Brain microvascular endothelial cell (primary cell): Measurements from ENCODE around the gene ELOVL1.

Experiments used
- DNase-seq: peaks from one replicate; pipeline ENCODE4 v3.0.0-alpha.2; 2020
- H3K27ac ChIP-seq: fragments of 250-450 bp; sonication (Bioruptor Pico); 2 replicates; pipeline ENCODE4 v1.5.1; 2020; ENCODE audit warnings: mild to moderate bottlenecking, moderate library complexity
- H3K27me3 ChIP-seq: fragments of 250-450 bp; sonication (Bioruptor Pico); replicated peaks from 2 replicates; pipeline ENCODE4 v1.5.1; 2020; ENCODE audit warnings: mild to moderate bottlenecking
- H3K36me3 ChIP-seq: fragments of 250-450 bp; sonication (Bioruptor Pico); replicated peaks from 2 replicates; pipeline ENCODE4 v1.5.1; 2020; ENCODE audit warnings: mild to moderate bottlenecking
- H3K4me3 ChIP-seq: 2 replicates; pipeline ENCODE4 v1.5.1; 2011; ENCODE audit warnings: low read depth, mild to moderate bottlenecking, control low read depth, low read length, moderate library complexity
- in situ Hi-C: cut with HindIII; loops from 2 replicates; pipeline ENCODE4 v1.10.0; 2017; ENCODE audit warnings: low sequenced_read_pairs, low pct_ligation_motif_present
- TF ChIP-seq, protein P1 (sequence below): IDR thresholded peaks from 2 replicates; pipeline ENCODE4 v1.5.1; 2011; ENCODE audit warnings: low read depth, mild to moderate bottlenecking, moderate library complexity, low read length, control low read depth, inconsistent platforms; ENCODE audit errors: missing control alignments

The ELOVL1 gene

GRCh38 chr1:43337588-43337987, 30.2 kb downstream of the ELOVL1 start, which contains the start of gene MPL:
TSS of gene MPL (plus strand) at chr1:43337818. CDS start at chr1:43337849, 31 bp downstream.
- H3K4me3 ChIP-seq = no peak within 1 kb of the TSS
- no peak within 1 kb of the TSS for H3K27ac ChIP-seq
- no peaks in the 10 kb centered on the region for H3K36me3 ChIP-seq
- DNase-seq = no peak
- in situ Hi-C loops = no loop called here
- no peaks in the 10 kb centered on the region for H3K27me3 ChIP-seq
- TF ChIP-seq, protein P1, sequence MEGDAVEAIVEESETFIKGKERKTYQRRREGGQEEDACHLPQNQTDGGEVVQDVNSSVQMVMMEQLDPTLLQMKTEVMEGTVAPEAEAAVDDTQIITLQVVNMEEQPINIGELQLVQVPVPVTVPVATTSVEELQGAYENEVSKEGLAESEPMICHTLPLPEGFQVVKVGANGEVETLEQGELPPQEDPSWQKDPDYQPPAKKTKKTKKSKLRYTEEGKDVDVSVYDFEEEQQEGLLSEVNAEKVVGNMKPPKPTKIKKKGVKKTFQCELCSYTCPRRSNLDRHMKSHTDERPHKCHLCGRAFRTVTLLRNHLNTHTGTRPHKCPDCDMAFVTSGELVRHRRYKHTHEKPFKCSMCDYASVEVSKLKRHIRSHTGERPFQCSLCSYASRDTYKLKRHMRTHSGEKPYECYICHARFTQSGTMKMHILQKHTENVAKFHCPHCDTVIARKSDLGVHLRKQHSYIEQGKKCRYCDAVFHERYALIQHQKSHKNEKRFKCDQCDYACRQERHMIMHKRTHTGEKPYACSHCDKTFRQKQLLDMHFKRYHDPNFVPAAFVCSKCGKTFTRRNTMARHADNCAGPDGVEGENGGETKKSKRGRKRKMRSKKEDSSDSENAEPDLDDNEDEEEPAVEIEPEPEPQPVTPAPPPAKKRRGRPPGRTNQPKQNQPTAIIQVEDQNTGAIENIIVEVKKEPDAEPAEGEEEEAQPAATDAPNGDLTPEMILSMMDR = no peak

DNA sequence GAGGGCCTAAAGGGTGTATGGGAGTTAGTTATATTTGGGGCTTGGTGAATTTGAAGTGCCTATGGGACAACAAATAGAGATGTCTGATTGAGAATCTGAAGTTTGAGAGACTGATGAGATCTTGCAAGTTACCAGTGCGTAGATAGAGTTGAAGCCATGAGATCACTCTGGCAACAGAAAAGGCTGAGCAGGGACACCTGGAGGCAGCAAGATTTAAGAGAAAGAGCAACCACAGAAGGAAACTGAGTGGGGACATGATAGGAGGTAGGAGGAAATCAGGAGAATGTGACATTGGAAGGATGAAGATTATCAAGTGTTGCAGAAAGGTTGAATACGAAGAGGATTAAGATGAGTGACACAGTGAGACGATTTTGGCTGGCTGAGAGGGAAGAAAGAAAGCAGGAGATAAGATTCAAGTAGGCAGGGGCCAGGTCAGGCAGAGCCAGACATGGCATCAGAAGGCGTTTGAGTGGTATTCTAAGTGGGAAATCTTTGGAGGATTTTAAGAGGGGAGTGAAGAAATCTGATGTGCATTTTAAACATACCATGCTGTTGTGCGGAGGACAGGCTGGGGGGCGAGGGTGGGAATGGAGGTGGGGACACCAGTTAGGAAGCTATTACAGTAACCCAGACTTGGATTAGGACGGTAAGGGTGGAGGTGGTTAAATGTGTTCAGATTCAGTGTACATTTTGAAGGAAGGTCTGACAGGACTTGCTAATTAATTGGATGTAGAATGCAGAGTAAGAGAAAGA, 33.2 kb downstream of the ELOVL1 start:
- no peaks in the 10 kb centered on the region for H3K36me3 ChIP-seq
- H3K27me3 ChIP-seq = no peaks in the 10 kb centered on the region
- in situ Hi-C loops = no loop called here
- no peak for DNase-seq
- TF ChIP-seq, protein P1 = no peak
- H3K27ac ChIP-seq = no peak overlapping the region
- no peak overlapping the region for H3K4me3 ChIP-seq

GRCh38 chr1:43331688-43332087, 36.1 kb downstream of the ELOVL1 start:
- Histone ChIP-seq H3K36me3 (no peaks in the 10 kb centered on the region), H3K27ac (no peak overlapping the region), H3K27me3 (no peaks in the 10 kb centered on the region), H3K4me3 (no peak overlapping the region)
- in situ Hi-C loops = no loop called here
- TF ChIP-seq, protein P1 = no peak
- DNase-seq = no peak

- peak overlapping the region; percentile 2 for H3K27ac ChIP-seq
- no peak overlapping the region for H3K4me3 ChIP-seq
- H3K27me3 ChIP-seq = no peaks in the 10 kb centered on the region
- H3K36me3 ChIP-seq = no peaks in the 10 kb centered on the region
- TF ChIP-seq, protein P1 = no peak
- peak; percentile 89 for DNase-seq
- in situ Hi-C loops = no loop called here
Observed at GRCh38 chr1:43329995-43330751, 37.6 kb downstream of the ELOVL1 start.

- TF ChIP-seq, protein P1 = no peak
- Histone ChIP-seq H3K27me3 (no peaks in the 10 kb centered on the region), H3K27ac (no peak overlapping the region), H3K36me3 (no peaks in the 10 kb centered on the region), H3K4me3 (no peak overlapping the region)
- DNase-seq = no peak
- in situ Hi-C loops = no loop called here
Observed at GRCh38 chr1:43327549-43328292, 40.1 kb downstream of the ELOVL1 start.
